ENCODE data around the gene OGDHL.
"Not testable (repeated sequence)": the region's sequence is repeated elsewhere in the genome, so short reads cannot be mapped to it uniquely, and the experiment has no call there.

OGDHL gene

GRCh38 chr10:49754951-49755350, 7.2 kb downstream of the OGDHL start:
- not testable (repeated sequence) for DNase-seq

DNA sequence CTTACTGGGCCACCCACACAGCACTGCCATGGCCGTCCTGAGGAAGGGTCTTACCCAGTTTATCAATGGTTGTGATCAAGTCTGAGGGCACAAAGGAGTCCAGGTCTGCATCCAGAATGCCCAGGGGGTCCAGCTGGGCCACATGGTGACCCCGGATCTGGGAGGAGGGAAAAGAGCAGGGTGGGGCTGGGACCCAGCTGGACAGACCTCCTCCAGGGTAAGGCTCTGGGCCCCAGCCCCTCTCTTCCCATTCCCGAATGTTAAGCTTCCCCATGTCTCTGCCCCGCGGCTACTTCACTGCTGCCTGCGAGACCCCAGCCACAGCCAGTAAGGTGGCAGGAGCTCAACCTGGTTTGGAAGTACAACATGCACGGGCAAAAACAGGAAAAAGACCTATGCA, 9.5 kb downstream of the OGDHL start:
- no peak for DNase-seq

DNA sequence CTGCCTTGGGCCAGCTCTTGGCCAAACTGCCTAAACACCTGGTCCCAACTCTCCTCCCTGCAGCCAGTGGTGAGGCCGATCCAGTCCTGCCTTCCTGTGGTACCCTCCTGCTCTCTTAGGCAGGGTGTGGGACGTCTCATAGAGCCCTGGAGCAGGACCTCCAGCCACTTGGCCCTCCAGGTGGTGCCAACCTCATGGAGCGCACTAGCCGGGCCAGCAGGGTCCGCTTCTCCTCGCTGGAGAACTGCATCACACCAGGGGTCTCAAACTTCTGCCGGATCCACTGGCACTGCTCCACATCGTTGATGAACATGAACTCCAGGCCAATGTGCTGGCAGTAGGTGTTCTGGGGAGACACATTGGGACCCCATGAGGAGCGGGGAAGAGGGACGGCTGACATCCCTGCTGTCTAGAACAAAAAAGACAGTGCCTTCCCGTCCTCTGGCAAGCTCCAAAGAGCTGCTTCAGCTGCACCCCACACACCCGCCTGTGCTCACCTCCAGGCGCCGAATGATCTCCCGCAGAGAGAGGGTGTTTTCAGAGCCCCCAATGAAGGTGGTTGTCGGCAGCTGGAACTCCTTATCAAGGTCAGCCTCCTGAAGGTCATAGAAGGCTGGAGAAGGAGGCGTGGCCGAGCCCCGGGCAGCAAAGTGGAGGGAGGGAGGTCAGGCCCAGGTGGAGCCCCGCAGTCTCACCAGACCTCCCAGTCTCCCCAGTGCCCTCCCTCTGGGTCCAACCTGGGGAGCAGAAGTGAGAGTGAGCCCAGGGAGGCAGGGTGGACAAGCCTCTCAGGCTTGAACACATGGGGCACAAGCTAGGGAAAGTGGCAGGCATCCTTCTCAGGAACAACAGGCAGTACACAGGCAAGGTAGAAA, 10.2 kb downstream of the OGDHL start:
- no peak for DNase-seq

GRCh38 chr10:49751216-49751615, 10.9 kb downstream of the OGDHL start:
- no peak for DNase-seq

DNA sequence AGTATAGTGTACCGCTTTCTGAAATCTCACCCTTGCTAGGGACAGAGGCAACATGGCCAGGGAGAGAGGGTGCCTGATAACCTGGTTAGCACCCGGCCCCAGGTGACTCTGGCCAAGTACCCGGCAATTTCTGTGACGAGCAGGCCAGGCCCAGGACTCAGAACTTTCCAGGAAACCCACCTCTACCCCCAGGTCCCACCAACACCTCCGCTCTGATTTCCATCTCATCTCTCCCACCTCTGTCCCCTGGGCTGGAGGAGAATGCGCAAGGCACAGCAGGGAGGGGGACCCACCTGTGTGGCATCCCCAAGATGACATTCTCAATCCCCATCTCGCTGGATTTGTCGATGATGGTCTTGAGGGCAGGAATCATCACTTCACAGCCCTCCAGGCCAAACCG, 11.6 kb downstream of the OGDHL start:
- DNase-seq = no peak

- no peak for DNase-seq
Measured at GRCh38 chr10:49749556-49750491, 12.3 kb downstream of the OGDHL start.

DNA sequence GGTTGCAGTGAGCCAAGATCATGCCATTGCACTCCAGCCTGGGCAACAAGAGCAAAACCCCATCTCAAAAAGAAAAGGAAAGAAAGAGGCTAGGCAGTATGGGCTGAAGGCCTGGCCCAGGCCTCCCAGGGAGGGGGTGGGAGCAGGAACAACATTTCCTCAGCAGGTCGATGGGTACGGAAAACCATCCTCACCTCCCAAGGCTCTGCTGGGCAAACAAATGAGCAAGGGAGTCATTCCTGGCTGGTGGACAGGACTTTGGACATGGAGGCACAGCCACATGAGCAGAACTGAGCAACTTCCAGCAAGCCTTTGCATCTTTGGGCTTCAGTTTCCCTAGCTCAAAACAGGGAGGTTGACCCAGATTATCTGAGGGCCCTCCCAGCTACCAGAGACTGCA, 13.0 kb downstream of the OGDHL start:
- no peak for DNase-seq

GRCh38 chr10:49748006-49748405, 14.1 kb downstream of the OGDHL start:
- DNase-seq = no peak

- DNase-seq = no peak
Measured at GRCh38 chr10:49747303-49747646, 14.8 kb downstream of the OGDHL start.

DNA sequence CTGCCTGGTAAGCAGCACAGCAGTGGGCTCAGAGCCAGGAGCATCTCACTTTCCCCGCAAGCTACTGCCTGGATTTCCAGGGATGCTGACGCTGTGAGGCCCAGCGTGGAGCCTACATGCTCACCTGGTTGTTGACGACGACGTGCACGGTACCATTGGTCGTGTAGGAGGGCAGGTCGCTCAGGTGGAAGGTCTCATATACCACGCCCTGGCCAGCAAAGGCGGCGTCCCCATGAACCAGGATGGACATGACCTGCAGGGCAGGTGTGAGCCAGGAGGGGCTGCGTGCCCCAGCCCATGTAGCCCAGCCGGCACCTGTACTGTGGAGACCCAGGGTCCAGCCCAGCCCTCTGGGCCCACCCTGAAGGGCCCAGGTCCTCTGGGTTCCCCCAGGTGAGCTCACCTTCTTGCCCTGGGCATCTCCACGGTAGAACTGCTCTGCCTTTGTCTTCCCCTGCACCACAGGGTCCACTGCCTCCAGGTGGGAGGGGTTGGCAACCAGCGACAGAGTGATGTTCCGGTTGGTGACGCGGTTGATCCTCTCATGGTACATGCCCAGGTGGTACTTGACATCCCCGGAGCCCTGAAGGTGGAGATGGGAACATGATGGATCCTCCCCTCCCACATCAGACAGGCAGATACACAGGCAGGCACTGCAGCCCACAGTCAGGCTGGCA, 15.4 kb downstream of the OGDHL start:
- no peak for DNase-seq

- no peak for DNase-seq
Measured at GRCh38 chr10:49745756-49746155, 16.4 kb downstream of the OGDHL start.

DNA sequence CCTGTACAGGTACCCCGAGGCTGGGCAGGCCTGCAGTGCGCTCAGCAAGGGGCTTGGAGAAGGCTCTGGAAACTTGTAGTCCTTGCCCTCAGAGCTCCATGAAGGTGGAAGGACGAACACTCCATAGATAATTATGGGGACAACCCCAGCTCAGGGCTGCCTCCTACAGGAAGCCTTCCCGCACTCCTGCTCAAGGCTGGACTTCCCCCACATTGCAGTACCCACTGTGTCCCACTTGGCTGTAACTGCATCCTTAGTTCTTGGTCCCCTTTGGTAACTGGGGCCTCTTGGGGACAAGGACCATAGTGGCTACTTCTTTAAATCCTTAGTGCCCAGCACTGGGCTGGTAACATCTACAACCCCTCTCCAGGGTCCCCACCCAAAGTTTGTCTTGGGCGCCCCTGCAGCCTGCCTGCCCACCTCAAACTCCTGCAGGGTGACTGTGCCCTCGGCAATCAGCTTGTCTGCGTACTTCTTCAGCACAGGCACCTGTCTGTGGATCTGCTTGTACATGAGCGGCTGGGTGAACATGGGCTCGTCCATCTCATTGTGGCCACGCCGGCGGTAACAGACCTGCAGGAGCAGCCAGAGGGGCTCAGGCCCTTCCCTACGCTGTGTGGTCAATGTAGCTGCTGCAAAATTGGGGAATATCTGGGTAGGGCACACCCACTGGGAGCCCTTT, 17.1 kb downstream of the OGDHL start:
- DNase-seq = no peak

DNA sequence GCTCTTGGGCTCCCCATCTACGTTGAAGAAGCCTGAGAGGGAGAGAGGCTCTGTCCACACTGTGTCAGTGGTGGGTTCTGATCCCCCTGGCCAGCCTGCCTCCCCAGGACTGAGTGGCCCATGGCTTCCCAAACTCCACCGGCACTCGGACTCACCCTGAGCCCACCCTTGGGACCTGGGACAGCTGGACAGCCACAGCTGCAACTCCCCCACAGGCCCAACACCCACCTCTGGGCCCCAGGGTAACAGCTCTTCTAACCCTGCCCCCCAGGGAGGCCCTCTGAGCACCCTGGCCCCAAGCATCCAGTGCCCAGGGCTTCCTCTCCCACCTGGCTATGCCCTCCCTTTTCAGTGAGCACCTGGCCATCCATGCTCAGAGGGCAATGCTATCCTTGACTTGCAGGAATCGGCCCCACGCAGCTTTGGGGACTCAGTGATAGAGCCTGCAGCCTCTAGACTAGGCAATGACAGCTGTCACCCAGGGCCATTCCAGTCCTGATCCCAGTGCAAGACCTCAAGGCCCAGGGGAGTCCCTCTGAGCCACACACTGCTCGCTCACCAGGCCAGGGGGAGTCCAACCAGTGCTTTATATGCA, 17.9 kb downstream of the OGDHL start:
- DNase-seq = no peak

DNA sequence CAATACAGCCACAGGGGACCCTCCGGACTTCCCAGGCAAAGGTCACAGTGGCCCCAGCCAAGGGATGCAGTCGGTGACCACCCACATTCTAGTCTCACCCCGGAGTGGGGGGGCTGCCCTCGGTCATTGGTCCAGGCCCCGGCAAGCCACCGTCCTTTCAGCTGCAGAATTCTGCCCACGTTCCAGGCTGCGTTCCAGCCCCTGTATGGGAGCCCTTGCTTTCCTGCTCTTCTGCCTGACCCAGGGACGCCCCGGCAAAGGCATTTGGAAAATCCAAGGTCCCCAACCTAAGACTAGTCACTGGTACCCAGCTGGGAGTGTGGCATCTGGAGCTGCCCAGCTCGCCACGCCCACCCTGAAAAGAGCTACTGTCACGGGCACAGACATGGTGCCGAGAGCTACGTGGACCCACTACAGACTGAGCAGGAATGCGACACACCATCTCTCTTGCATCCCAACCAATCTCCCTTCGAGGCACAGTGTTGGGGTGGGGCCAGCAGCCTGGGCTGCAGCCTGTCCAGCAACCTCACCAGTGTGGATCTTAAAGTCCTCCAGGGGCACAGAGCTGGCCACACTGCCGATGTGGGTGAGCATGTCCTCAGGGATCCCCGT, 18.6 kb downstream of the OGDHL start:
- no peak for DNase-seq

GRCh38 chr10:49742683-49743463, 19.2 kb downstream of the OGDHL start:
- DNase-seq = no peak

DNA sequence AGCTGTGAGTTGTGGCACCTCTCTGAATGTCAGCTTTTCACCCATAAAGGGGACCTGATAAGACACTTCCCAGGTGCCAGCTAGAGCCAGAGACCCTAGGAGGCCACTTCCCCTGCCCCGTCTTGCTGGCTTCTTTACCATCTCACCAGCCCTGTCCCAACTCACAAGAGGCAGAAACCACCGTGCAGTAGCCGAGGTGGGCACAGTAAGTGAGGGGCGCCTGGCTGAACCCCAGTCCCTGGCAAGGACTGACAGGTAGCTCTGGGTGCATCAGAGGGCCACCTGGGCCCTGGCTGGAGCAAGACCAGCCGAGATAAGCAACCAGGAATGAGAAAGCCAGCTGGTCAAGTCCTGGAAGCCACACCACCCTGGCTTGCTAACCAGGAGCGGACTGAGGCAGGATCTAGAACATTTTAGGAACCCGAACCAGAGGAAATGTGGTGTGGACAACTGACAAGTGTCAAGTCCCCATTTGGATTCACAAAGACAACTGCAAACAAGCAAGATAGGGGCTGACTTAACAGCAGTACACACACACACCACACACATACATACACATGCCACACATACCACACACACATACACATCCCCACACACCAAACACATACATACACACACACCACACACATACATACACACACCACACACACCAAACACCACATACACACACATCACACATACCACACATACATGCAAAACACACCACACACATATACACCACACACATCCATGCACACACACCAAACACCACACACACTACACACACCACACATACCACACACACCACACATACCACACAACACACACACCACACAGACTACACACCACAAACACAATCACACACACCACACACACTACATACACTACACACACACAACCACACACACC, 20.8 kb downstream of the OGDHL start:
- DNase-seq = no peak

- DNase-seq = no peak
Measured at GRCh38 chr10:49740346-49741107, 21.6 kb downstream of the OGDHL start.

GRCh38 chr10:49739426-49739825, 22.7 kb downstream of the OGDHL start:
- DNase-seq = no peak
